OCI-LY7 (cell line): Measurements from ENCODE around the gene TULP4. TPM values are rescaled to one million over a fixed set of nuclear protein-coding genes. Genes with fewer than 3 reads are reported as not detected.

Experiments
- BruUV-seq: library from RNA; stranded (reverse); fragments of 400-500 nt; replicated peaks from 2 replicates; lab custom pipeline; 2021; lab: Mats Ljungman, UMichigan
- CTCF ChIA-PET: fragments of 300-600 bp; sonication (Branson Sonifier 250); formaldehyde crosslinking; loops from one replicate; lab custom pipeline; 2022; ENCODE audit warnings: antibody characterized with exemption; ENCODE audit not compliant: unreplicated experiment; lab: Charles Lee
- POLR2A ChIA-PET: fragments of 300-600 bp; sonication (Branson Sonifier 250); formaldehyde crosslinking; loops from one replicate; lab custom pipeline; 2022; ENCODE audit warnings: antibody characterized with exemption; lab: Charles Lee
- DNase-seq: peaks from one replicate; pipeline ENCODE4 v3.0.0-alpha.2; 2015; ENCODE audit warnings: low spot score
- H2AFZ ChIP-seq: fragments of 200-600 bp; sonication (generic), shearing (Covaris generic); 2 replicates; pipeline ENCODE4 v1.6.1; 2014; ENCODE audit warnings: mild to moderate bottlenecking, antibody characterized with exemption, low read length, moderate library complexity
- H3K27ac ChIP-seq: fragments of 200-600 bp; sonication (generic); 2 replicates; pipeline ENCODE4 v1.5.1; 2014; ENCODE audit warnings: mixed run types, low read depth, mild to moderate bottlenecking, moderate library complexity, low read length, inconsistent platforms; ENCODE audit not compliant: poor library complexity, severe bottlenecking
- H3K36me3 ChIP-seq: fragments of 200-600 bp; sonication (generic); 2 replicates; pipeline ENCODE4 v1.6.1; 2014; ENCODE audit warnings: mild to moderate bottlenecking, antibody characterized with exemption, low read length, moderate library complexity, mixed read lengths; ENCODE audit not compliant: insufficient read depth
- H3K4me1 ChIP-seq: fragments of 200-600 bp; sonication (generic); 2 replicates; pipeline ENCODE4 v1.5.1; 2014; ENCODE audit warnings: mild to moderate bottlenecking, low read length; ENCODE audit not compliant: insufficient read depth, poor library complexity, severe bottlenecking
- H3K4me2 ChIP-seq: fragments of 200-600 bp; sonication (generic); 2 replicates; pipeline ENCODE4 v1.6.1; 2014; ENCODE audit warnings: mild to moderate bottlenecking, low read length
- H3K4me3 ChIP-seq: fragments of 200-600 bp; sonication (generic); 2 replicates; pipeline ENCODE4 v1.5.1; 2014; ENCODE audit warnings: mild to moderate bottlenecking, low read depth, low read length; ENCODE audit not compliant: poor library complexity, severe bottlenecking
- H3K79me2 ChIP-seq: fragments of 200-600 bp; sonication (generic); 2 replicates; pipeline ENCODE4 v1.6.1; 2016; ENCODE audit warnings: low read depth, mild to moderate bottlenecking, low read length, moderate library complexity, mixed read lengths; ENCODE audit not compliant: insufficient read depth
- H3K9me2 ChIP-seq: fragments of 200-600 bp; sonication (generic); 2 replicates; pipeline ENCODE4 v1.6.1; 2016; ENCODE audit warnings: mild to moderate bottlenecking, low read length, mixed read lengths; ENCODE audit not compliant: insufficient read depth
- H3K9me3 ChIP-seq: fragments of 200-600 bp; sonication (generic); 2 replicates; pipeline ENCODE4 v1.6.1; 2014; ENCODE audit warnings: mild to moderate bottlenecking, mixed run types, low read length, mixed read lengths
- H4K20me1 ChIP-seq: fragments of 200-600 bp; sonication (generic); 2 replicates; pipeline ENCODE4 v1.6.1; 2014; ENCODE audit warnings: mild to moderate bottlenecking, antibody characterized with exemption, low read length, moderate library complexity, mixed read lengths; ENCODE audit not compliant: insufficient read depth
- CTCF ChIP-seq: fragments of 200-600 bp; sonication (generic); conservative IDR thresholded peaks from 2 replicates; pipeline ENCODE4 v1.5.1; 2014; ENCODE audit warnings: mild to moderate bottlenecking, antibody characterized with exemption, low read length, moderate library complexity, mixed read lengths
- EZH2phosphoT487 ChIP-seq: fragments of 200-600 bp; sonication (generic); IDR thresholded peaks from 2 replicates; pipeline ENCODE4 v1.6.1; 2018; ENCODE audit warnings: low read depth, borderline replicate concordance, mild to moderate bottlenecking, mixed run types, antibody characterized with exemption, low read length, moderate library complexity, mixed read lengths
- intact Hi-C: fragments of 100-400 bp; cut with micrococcal nuclease; formaldehyde crosslinking; loops from one replicate; pipeline ENCODE4 v1.10.0; 2022; ENCODE audit not compliant: unreplicated experiment
- total RNA-seq, 2 experiments: library from RNA; depleted of rRNA in 1 of 2; stranded (reverse); fragments of >200 nt in 1 of 2; shearing (Covaris generic) in 1 of 2; gene quantifications; 2 replicates each; pipeline ENCODE4 v1.2.3, GENCODE V29; 2014 to 2022

Gene TULP4
- total RNA-seq, 2 experiments from 2014 or later: 62.1 to 64.8 TPM

DNA sequence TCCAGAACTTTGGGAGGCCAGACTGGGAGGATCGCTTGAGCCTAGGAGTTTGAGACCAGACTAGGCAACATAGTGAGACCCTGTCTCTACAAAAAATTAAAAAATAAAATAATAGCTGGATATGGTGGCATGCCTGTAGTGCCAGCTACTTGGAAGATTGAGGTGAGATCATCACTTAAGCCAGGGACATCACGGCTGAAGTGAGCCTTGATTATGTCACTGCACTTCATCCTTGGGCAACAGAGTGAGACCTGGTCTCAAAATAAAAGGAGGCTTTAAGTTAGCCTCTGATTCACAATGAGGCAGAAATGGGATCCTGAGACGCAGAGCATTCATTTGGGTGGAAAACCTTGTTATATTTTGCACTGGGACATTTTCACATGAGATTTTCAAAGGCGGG lies 57.0 kb downstream of the TULP4 start:
- no TSS peak for BruUV-seq
- no peaks in the 10 kb centered on the region for H3K36me3 ChIP-seq
- no peak overlapping the region for H3K27ac ChIP-seq
- H3K9me2 ChIP-seq: no peaks in the 10 kb centered on the region
- no peak overlapping the region for H3K4me3 ChIP-seq
- no peaks in the 10 kb centered on the region for H3K79me2 ChIP-seq
- POLR2A ChIA-PET: interaction anchor here (1.0 to 1.6 kb wide), 2 partner anchors 9 to 11 kb away, joined by 3 to 5 read pairs; no protein-coding TSS in a partner anchor
- CTCF ChIA-PET: no interaction called here
- H4K20me1 ChIP-seq: no peaks in the 10 kb centered on the region
- no peaks in the 10 kb centered on the region for H3K4me1 ChIP-seq
- no peaks in the 10 kb centered on the region for H3K9me3 ChIP-seq
- no peak for DNase-seq
- no peak overlapping the region for H3K4me2 ChIP-seq
- H2AFZ ChIP-seq: no peak overlapping the region
- TF ChIP-seq EZH2phosphoT487 (no peak), CTCF (no peak)
- intact Hi-C loops: no loop called here

- H3K4me2 ChIP-seq: no peak overlapping the region
- H3K4me1 ChIP-seq: no peaks in the 10 kb centered on the region
- ChIA-PET CTCF (no interaction called here), POLR2A (interaction anchor here (0.7 kb wide), 1 partner anchor 1184 kb away, joined by 3 read pairs; no protein-coding TSS in a partner anchor)
- no peak overlapping the region for H2AFZ ChIP-seq
- H4K20me1 ChIP-seq: no peaks in the 10 kb centered on the region
- H3K27ac ChIP-seq: no peak overlapping the region
- H3K9me3 ChIP-seq: no peaks in the 10 kb centered on the region
- no TSS peak for BruUV-seq
- H3K36me3 ChIP-seq: no peaks in the 10 kb centered on the region
- H3K4me3 ChIP-seq: no peak overlapping the region
- no peaks in the 10 kb centered on the region for H3K9me2 ChIP-seq
- DNase-seq: no peak
- no peaks in the 10 kb centered on the region for H3K79me2 ChIP-seq
- TF ChIP-seq CTCF (no peak), EZH2phosphoT487 (no peak)
- intact Hi-C loops: no loop called here
Measured at GRCh38 chr6:158370805-158371204, 58.5 kb downstream of the TULP4 start.

- H3K9me2 ChIP-seq: no peaks in the 10 kb centered on the region
- BruUV-seq: no TSS peak
- no peak overlapping the region for H3K4me2 ChIP-seq
- H3K4me1 ChIP-seq: no peaks in the 10 kb centered on the region
- ChIA-PET CTCF (no interaction called here), POLR2A (interaction anchor here (0.6 kb wide), 1 partner anchor 35 kb away, joined by 3 read pairs; no protein-coding TSS in a partner anchor)
- no peak overlapping the region for H2AFZ ChIP-seq
- H3K36me3 ChIP-seq: no peaks in the 10 kb centered on the region
- H3K79me2 ChIP-seq: no peaks in the 10 kb centered on the region
- H3K9me3 ChIP-seq: no peaks in the 10 kb centered on the region
- no peak for DNase-seq
- no peak overlapping the region for H3K4me3 ChIP-seq
- intact Hi-C loops: no loop called here
- no peak overlapping the region for H3K27ac ChIP-seq
- TF ChIP-seq EZH2phosphoT487 (no peak), CTCF (no peak)
- H4K20me1 ChIP-seq: no peaks in the 10 kb centered on the region
Measured at GRCh38 chr6:158371261-158371660, 59.0 kb downstream of the TULP4 start.
